Activated T-helper 1 cell treated with anti-CD3 and anti-CD28 coated beads, Interleukin-12 subunit alpha, Interleukin-12 subunit beta, Interleukin-2, Interleukin-4 antibody, amounts not matched to agents 30 ng/mL and 10 ng/mL and 1 ng/mL, durations not matched to agents 14 hours and 24 hours and 36 hours (primary cell): ENCODE results near the gene UBE2D2. TPM values are rescaled to one million over a fixed set of nuclear protein-coding genes. Genes with fewer than 3 reads are reported as not detected.
"Not testable (repeated sequence)": the region's sequence is repeated elsewhere in the genome, so short reads cannot be mapped to it uniquely, and the experiment has no call there.

Source experiments
- DNase-seq: peaks from one replicate; pipeline ENCODE4 v3.0.0; 2021; ENCODE audit warnings: low spot score
- H3K27ac Mint-ChIP-seq: one replicate; pipeline ENCODE4 v1.8.0; 2021; ENCODE audit warnings: mild to moderate bottlenecking, mixed read lengths
- H3K27me3 Mint-ChIP-seq: one replicate; pipeline ENCODE4 v1.8.0; 2022; ENCODE audit warnings: mild to moderate bottlenecking, moderate library complexity, mixed read lengths; ENCODE audit not compliant: insufficient read depth
- H3K36me3 Mint-ChIP-seq: one replicate; pipeline ENCODE4 v1.8.0; 2021; ENCODE audit warnings: low read depth, mixed read lengths
- H3K4me1 Mint-ChIP-seq: one replicate; pipeline ENCODE4 v1.8.0; 2021; ENCODE audit warnings: low read depth, mixed read lengths
- H3K4me3 Mint-ChIP-seq: one replicate; pipeline ENCODE4 v1.8.0; 2021; ENCODE audit warnings: mild to moderate bottlenecking, moderate library complexity, mixed read lengths
- H3K9me3 Mint-ChIP-seq: one replicate; pipeline ENCODE4 v1.8.0; 2021; ENCODE audit warnings: mixed read lengths
- intact Hi-C: fragments of 100-400 bp; cut with micrococcal nuclease; formaldehyde crosslinking; loops from one replicate; pipeline ENCODE4 v1.15.1; 2024
- total RNA-seq: library from RNA; stranded (reverse); gene quantifications from 2 replicates; pipeline ENCODE4 v1.2.3, GENCODE V29; 2022

Gene UBE2D2
- total RNA-seq, 1 donor from 2014 or later: 265 TPM

- H3K4me1 Mint-ChIP-seq, H3K27me3 Mint-ChIP-seq, intact Hi-C loops, H3K27ac Mint-ChIP-seq, DNase-seq, H3K4me3 Mint-ChIP-seq, H3K36me3 Mint-ChIP-seq, H3K9me3 Mint-ChIP-seq: not testable (repeated sequence)
These were observed 34.6 kb upstream of the UBE2D2 start for GRCh38 chr5:139526309-139527089.

GRCh38 chr5:139527090-139527470 is 34.1 kb upstream of the UBE2D2 start:
- DNase-seq, H3K4me3 Mint-ChIP-seq, intact Hi-C loops: not testable (repeated sequence)

GRCh38 chr5:139527896-139528467 is 33.2 kb upstream of the UBE2D2 start:
- H3K9me3 Mint-ChIP-seq, H3K36me3 Mint-ChIP-seq, H3K4me1 Mint-ChIP-seq, H3K4me3 Mint-ChIP-seq, H3K27ac Mint-ChIP-seq, DNase-seq, H3K27me3 Mint-ChIP-seq, intact Hi-C loops: not testable (repeated sequence)

More at GRCh38 chr5:139527090-139527470, 34.1 kb upstream of the UBE2D2 start:
- not testable (repeated sequence) for H3K9me3 Mint-ChIP-seq, H3K27ac Mint-ChIP-seq, H3K27me3 Mint-ChIP-seq, H3K4me1 Mint-ChIP-seq, H3K36me3 Mint-ChIP-seq

- H3K9me3 Mint-ChIP-seq, H3K4me3 Mint-ChIP-seq, intact Hi-C loops, H3K4me1 Mint-ChIP-seq, H3K27ac Mint-ChIP-seq, DNase-seq, H3K36me3 Mint-ChIP-seq, H3K27me3 Mint-ChIP-seq: not testable (repeated sequence)
These were observed 32.4 kb upstream of the UBE2D2 start for GRCh38 chr5:139528695-139529094.

GRCh38 chr5:139530079-139530478 is 31.1 kb upstream of the UBE2D2 start:
- H3K4me3 Mint-ChIP-seq, intact Hi-C loops, DNase-seq, H3K4me1 Mint-ChIP-seq, H3K9me3 Mint-ChIP-seq, H3K36me3 Mint-ChIP-seq, H3K27ac Mint-ChIP-seq, H3K27me3 Mint-ChIP-seq: not testable (repeated sequence)

- H3K27me3 Mint-ChIP-seq: no peaks in the 10 kb centered on the region
- H3K4me1 Mint-ChIP-seq: no peaks in the 10 kb centered on the region
- no peaks in the 10 kb centered on the region for H3K36me3 Mint-ChIP-seq
- H3K9me3 Mint-ChIP-seq: no peaks in the 10 kb centered on the region
- no peak overlapping the region for H3K4me3 Mint-ChIP-seq
- no peak overlapping the region for H3K27ac Mint-ChIP-seq
- DNase-seq: no peak
- intact Hi-C loops: no loop called here
These were observed 29.4 kb upstream of the UBE2D2 start for GRCh38 chr5:139531772-139532169.

GRCh38 chr5:139543423-139543991 is 17.6 kb upstream of the UBE2D2 start:
- H3K4me3 Mint-ChIP-seq: no peak overlapping the region
- intact Hi-C loops: no loop called here
- H3K9me3 Mint-ChIP-seq: no peaks in the 10 kb centered on the region
- no peaks in the 10 kb centered on the region for H3K36me3 Mint-ChIP-seq
- no peak overlapping the region for H3K27ac Mint-ChIP-seq
- peaks cover 6% of the 10 kb centered on the region for H3K4me1 Mint-ChIP-seq
- peak; percentile 30 for DNase-seq
- no peaks in the 10 kb centered on the region for H3K27me3 Mint-ChIP-seq

- H3K27me3 Mint-ChIP-seq, H3K27ac Mint-ChIP-seq, DNase-seq, H3K4me1 Mint-ChIP-seq, intact Hi-C loops, H3K4me3 Mint-ChIP-seq, H3K36me3 Mint-ChIP-seq, H3K9me3 Mint-ChIP-seq: not testable (repeated sequence)
These were observed 14.5 kb upstream of the UBE2D2 start for GRCh38 chr5:139546593-139546992.

GRCh38 chr5:139549162-139549894 is 11.8 kb upstream of the UBE2D2 start:
- H3K9me3 Mint-ChIP-seq: no peaks in the 10 kb centered on the region
- H3K4me1 Mint-ChIP-seq: peaks cover 11% of the 10 kb centered on the region
- intact Hi-C loops: no loop called here
- H3K27ac Mint-ChIP-seq: no peak overlapping the region
- no peak overlapping the region for H3K4me3 Mint-ChIP-seq
- H3K36me3 Mint-ChIP-seq: no peaks in the 10 kb centered on the region
- DNase-seq: no peak
- H3K27me3 Mint-ChIP-seq: peaks cover 6% of the 10 kb centered on the region

GRCh38 chr5:139550051-139550872 is 10.9 kb upstream of the UBE2D2 start:
- H3K27ac Mint-ChIP-seq, H3K27me3 Mint-ChIP-seq, H3K4me3 Mint-ChIP-seq, DNase-seq, intact Hi-C loops, H3K36me3 Mint-ChIP-seq, H3K9me3 Mint-ChIP-seq: not testable (repeated sequence)
- peaks cover 11% of the 10 kb centered on the region for H3K4me1 Mint-ChIP-seq

GRCh38 chr5:139551191-139551889 is 9.8 kb upstream of the UBE2D2 start:
- Mint-ChIP-seq H3K4me3 (no peak overlapping the region), H3K9me3 (no peaks in the 10 kb centered on the region), H3K27ac (no peak overlapping the region), H3K36me3 (no peaks in the 10 kb centered on the region), H3K27me3 (peaks cover 7% of the 10 kb centered on the region), H3K4me1 (peaks cover 11% of the 10 kb centered on the region)
- DNase-seq: no peak
- intact Hi-C loops: no loop called here
